ENCODE results near the gene HOXA6.
A peak's percentile ranks its signal among the peaks of the same experiment; 100 is the strongest.

Gene HOXA6

GRCh38 chr7:27139334-27140125, 8.0 kb downstream of the HOXA6 start:
- DNase-seq (ENCODE audit: low read depth in 2 of 2) = no peak

GRCh38 chr7:27138985-27139333, 8.6 kb downstream of the HOXA6 start:
- DNase-seq (ENCODE audit: low read depth in 2 of 2) = no peak

GRCh38 chr7:27138472-27138871, 9.1 kb downstream of the HOXA6 start:
- no peak for DNase-seq (ENCODE audit: low read depth in 2 of 2)

GRCh38 chr7:27137640-27138315, 9.8 kb downstream of the HOXA6 start:
- DNase-seq (ENCODE audit: low read depth in 2 of 2) = no peak

- DNase-seq (ENCODE audit: low read depth in 2 of 2) = no peak
Observed at GRCh38 chr7:27134392-27134791, 13.2 kb downstream of the HOXA6 start.

GRCh38 chr7:27133409-27134231, 14.0 kb downstream of the HOXA6 start:
- DNase-seq (ENCODE audit: low read depth in 2 of 2) = no peak

- no peak for DNase-seq (ENCODE audit: low read depth in 2 of 2)
Observed at GRCh38 chr7:27132978-27133377, 14.6 kb downstream of the HOXA6 start.

GRCh38 chr7:27132214-27132613, 15.4 kb downstream of the HOXA6 start:
- DNase-seq (ENCODE audit: low read depth in 2 of 2) = no peak

GRCh38 chr7:27131390-27131819, 16.2 kb downstream of the HOXA6 start:
- DNase-seq (ENCODE audit: low read depth in 2 of 2) = no peak

- peak; percentile 38 to 67 for DNase-seq (ENCODE audit: low read depth in 2 of 2)
Observed at GRCh38 chr7:27130540-27131389, 16.8 kb downstream of the HOXA6 start, which contains the start of gene HOXA4. HOXA4 (minus strand) TSS chr7:27130757; CDS start chr7:27130733, 24 bp downstream.

- DNase-seq (ENCODE audit: low read depth in 2 of 2) = no peak
Observed at GRCh38 chr7:27129729-27130539, 17.6 kb downstream of the HOXA6 start.

GRCh38 chr7:27128776-27129728, 18.5 kb downstream of the HOXA6 start:
- DNase-seq (ENCODE audit: low read depth in 2 of 2) = no peak

GRCh38 chr7:27128034-27128433, 19.5 kb downstream of the HOXA6 start:
- no peak for DNase-seq (ENCODE audit: low read depth in 2 of 2)

GRCh38 chr7:27126596-27127327, 20.8 kb downstream of the HOXA6 start:
- no peak for DNase-seq (ENCODE audit: low read depth in 2 of 2)

GRCh38 chr7:27125986-27126394, 21.6 kb downstream of the HOXA6 start:
- DNase-seq (ENCODE audit: low read depth in 2 of 2) = no peak

- DNase-seq (ENCODE audit: low read depth in 2 of 2) = no peak
Observed at GRCh38 chr7:27124902-27125689, 22.5 kb downstream of the HOXA6 start.

- DNase-seq (ENCODE audit: low read depth in 2 of 2) = no peak
Observed at GRCh38 chr7:27124096-27124901, 23.3 kb downstream of the HOXA6 start.
